ENCODE results near the gene VAC14.

The VAC14 gene

GRCh38 chr16:70795296-70795912 is 5.6 kb downstream of the VAC14 start:
- DNase-seq (ENCODE audit: insufficient read length, low spot score) (no peak), FAIRE-seq (no peak)
- TF ChIP-seq POLR2A (IDR thresholded peaks at IDR 0.05; ENCODE audit: low read depth, low read length), result no peak

DNA sequence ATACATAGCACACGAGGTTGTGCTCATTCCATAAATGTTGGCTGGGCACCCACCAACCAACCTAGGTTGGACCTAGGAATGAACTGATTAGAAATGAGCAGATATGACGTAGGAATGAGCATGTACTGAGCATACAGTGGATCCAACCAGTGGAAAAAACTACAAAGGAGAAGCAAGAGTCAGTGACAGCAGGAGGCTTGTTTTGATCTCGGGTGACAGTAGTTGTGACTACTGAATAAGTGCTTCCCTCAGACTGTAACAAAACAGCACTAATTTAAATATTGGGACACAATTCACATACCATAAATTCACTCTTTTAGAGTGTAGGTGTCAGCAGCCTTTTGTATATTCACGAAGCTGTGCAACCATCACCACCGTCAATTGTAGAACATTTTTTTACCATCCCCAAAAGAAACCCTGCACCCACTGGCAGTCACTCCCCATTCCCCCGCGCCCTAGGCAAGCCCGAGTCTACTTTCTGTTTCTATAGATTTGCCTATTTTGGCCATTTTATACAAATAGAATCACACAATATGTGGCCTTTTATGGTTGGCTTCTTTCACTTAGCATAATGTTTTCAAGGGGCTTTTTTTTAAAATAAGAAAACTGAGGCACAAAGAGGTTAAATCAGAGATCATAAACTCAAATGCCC is 7.0 kb downstream of the VAC14 start:
- no peak for DNase-seq (ENCODE audit: insufficient read length, low spot score)
- no peak for TF ChIP-seq POLR2A (IDR thresholded peaks at IDR 0.05; ENCODE audit: low read depth, low read length)
- no peak for FAIRE-seq

- DNase-seq (ENCODE audit: insufficient read length, low spot score) (no peak), FAIRE-seq (no peak)
- no peak for TF ChIP-seq POLR2A (IDR thresholded peaks at IDR 0.05; ENCODE audit: low read depth, low read length)
Observed at GRCh38 chr16:70790815-70791214, 10.1 kb downstream of the VAC14 start.

DNA sequence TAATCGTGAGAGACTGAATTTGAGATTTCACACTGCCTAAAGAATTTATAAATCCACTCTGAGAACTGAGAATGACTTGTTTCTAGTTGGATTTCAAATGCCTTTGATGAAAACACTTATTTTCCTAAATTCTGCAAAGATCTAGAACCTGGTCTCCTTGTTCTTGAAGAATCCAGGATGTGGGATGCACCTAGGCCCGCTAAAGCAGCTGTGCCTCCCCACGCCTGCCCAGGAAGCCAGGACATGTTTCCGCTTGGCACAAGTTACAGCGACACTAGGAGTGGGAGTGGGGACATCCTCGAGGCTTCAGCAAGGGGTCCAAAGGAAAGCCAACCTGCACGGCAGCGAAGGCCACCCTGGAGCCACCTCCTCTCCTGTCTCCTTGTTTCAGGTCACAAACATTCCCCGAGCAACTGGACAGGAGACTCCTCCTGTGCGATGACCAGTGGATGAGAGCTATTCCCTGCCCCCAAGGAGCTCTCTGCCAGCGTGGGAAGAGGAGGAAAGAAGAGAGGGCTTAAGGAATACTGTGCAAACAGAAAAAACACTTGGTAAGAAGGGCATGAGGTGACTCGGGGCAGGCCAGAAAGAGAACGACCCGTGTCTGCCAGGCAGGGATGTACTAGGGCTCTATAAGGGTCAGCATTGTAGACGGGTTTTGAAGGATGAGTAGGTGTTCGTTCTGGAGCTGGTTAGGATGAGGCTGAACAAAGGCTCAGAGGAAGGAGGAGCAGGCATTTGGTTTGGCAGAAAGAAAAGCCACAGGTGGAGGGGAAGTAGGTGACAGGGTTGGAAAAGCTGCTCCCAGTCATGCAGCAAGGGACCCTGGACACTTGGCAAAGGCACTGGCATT is 11.1 kb downstream of the VAC14 start:
- DNase-seq (ENCODE audit: insufficient read length, low spot score) (no peak), FAIRE-seq (no peak)
- TF ChIP-seq POLR2A (IDR thresholded peaks at IDR 0.05; ENCODE audit: low read depth, low read length), result no peak

GRCh38 chr16:70788668-70789594 is 12.0 kb downstream of the VAC14 start:
- no peak for FAIRE-seq
- DNase-seq (ENCODE audit: insufficient read length, low spot score), result no peak

GRCh38 chr16:70786020-70786755 is 14.8 kb downstream of the VAC14 start:
- FAIRE-seq (no peak), DNase-seq (ENCODE audit: insufficient read length, low spot score) (no peak)
- TF ChIP-seq POLR2A (IDR thresholded peaks at IDR 0.05; ENCODE audit: low read depth, low read length), result no peak

More at GRCh38 chr16:70788668-70789594, 12.0 kb downstream of the VAC14 start:
- no peak for TF ChIP-seq POLR2A (IDR thresholded peaks at IDR 0.05; ENCODE audit: low read depth, low read length)

GRCh38 chr16:70784692-70785555 is 16.0 kb downstream of the VAC14 start:
- no peak for DNase-seq (ENCODE audit: insufficient read length, low spot score)
- TF ChIP-seq POLR2A (IDR thresholded peaks at IDR 0.05; ENCODE audit: low read depth, low read length), result no peak
- no peak for FAIRE-seq

GRCh38 chr16:70782237-70782636 is 18.7 kb downstream of the VAC14 start:
- no peak for FAIRE-seq
- no peak for DNase-seq (ENCODE audit: insufficient read length, low spot score)
- TF ChIP-seq POLR2A (IDR thresholded peaks at IDR 0.05; ENCODE audit: low read depth, low read length), result no peak

DNA sequence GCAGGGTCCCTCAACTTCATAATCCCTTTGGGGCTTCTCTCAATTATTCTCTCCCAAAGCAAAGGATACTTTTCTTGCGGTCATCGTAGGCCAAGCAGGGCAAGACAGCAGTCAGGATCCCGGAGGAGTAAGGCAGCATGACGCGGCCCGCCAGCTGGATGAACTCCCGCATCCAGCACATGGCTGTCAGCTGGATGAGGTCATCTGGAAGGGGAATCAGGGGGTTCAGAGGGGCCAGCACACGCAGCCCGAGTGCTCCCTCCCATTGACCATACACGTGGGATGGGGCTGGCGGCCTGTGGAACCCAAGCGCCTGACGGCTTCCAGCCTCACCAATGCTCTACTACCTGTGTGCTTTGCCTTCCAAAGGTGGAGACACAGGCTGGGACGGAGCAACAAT is 19.2 kb downstream of the VAC14 start:
- FAIRE-seq, result no peak
- no peak for DNase-seq (ENCODE audit: insufficient read length, low spot score)
- TF ChIP-seq POLR2A (IDR thresholded peaks at IDR 0.05; ENCODE audit: low read depth, low read length), result no peak

DNA sequence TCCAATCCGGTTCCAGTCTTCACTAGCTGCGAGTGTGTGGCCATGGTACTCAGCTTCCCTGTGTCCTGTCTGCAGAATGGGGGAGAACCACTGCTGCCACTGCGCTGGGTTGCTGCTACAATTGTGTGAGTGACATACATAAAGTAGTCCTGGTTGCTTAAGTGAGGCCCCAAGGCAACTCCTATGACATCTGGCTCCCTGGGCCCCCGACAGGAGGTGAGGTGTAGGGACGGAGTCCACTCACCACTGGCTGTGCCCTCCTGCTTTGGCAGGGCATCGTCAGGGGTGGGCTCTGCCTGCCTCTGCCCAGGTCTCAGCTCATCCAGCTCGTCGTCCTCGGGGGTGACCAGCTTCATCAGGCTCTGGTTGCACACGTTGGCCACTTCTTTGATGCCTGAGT is 20.4 kb downstream of the VAC14 start:
- TF ChIP-seq POLR2A (IDR thresholded peaks at IDR 0.05; ENCODE audit: low read depth, low read length), result no peak
- DNase-seq (ENCODE audit: insufficient read length, low spot score), result no peak
- no peak for FAIRE-seq

- FAIRE-seq, result no peak
- TF ChIP-seq POLR2A (IDR thresholded peaks at IDR 0.05; ENCODE audit: low read depth, low read length), result no peak
- DNase-seq (ENCODE audit: insufficient read length, low spot score), result no peak
Observed at GRCh38 chr16:70779361-70779760, 21.6 kb downstream of the VAC14 start.

GRCh38 chr16:70778901-70779309 is 22.1 kb downstream of the VAC14 start:
- DNase-seq (ENCODE audit: insufficient read length, low spot score) (peak; percentile 72), FAIRE-seq (peak; percentile 85)
- TF ChIP-seq POLR2A (IDR thresholded peaks at IDR 0.05; ENCODE audit: low read depth, low read length), result no peak
